ENCODE results near the gene SHLD1. TPM values are rescaled to one million over a fixed set of nuclear protein-coding genes. Genes with fewer than 3 reads are reported as not detected.

SHLD1 gene
- total and polyA plus RNA-seq, 2 experiments from 2014 or later = 8.3 to 9.1 TPM

DNA sequence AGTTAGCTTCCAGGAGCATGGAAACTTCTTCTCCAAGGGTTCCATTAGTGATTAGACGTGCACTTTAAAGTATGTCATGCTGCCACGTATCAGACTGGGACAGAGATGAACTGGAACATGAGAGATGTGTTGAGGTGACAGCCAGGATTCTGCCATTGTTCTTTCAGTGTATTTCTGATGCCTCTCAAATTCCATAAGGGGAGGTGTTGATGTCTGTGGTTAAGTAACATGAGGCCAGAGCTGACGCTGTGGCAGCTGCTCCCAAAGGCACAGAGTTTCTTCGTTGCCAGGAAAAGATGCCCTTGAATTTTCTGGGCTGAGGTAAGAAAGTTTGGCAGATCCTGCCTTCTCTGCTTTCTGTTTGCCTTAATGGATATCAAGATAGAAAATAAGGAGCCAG lies 136.6 kb downstream of the SHLD1 start:
- H3K79me2 ChIP-seq = no peaks in the 10 kb centered on the region
- DNase-seq (ENCODE audit: low spot score) = no peak
- WGBS (ENCODE audit: low lambda C conversion rate, missing lambda C conversion rate) = 80% methylated on average over 4 of the region's 4 CpGs

DNA sequence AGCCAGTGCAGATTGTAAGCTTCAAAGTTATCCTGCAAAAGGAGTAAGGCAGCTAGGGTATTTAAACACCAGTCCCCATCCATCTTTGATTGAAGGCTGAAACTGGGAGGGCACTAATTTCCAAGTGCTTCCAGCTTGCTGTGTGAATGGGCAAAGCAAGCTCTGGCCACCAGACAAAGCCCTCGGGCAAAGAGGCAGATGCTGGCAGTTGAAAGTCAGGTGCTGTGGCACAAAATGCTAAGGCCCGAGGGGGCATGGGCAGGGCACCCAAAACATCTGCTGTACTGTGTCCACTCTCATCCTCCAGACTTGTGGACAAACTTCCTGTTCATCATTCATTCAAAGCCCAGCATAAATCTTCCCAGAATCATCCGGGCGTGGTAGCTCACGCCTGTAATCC lies 137.2 kb downstream of the SHLD1 start:
- Histone ChIP-seq H3K27ac (no peak overlapping the region), H3K4me3 (no peak overlapping the region), H4K20me1 (ENCODE audit: insufficient read depth, poor library complexity, severe bottlenecking) (no peaks in the 10 kb centered on the region), H3K4me2 (no peak overlapping the region), H3K9me3 (ENCODE audit: low read depth) (no peaks in the 10 kb centered on the region), H3K27me3 (no peaks in the 10 kb centered on the region), H2AFZ (no peak overlapping the region), H3K4me1 (ENCODE audit: insufficient read depth) (no peaks in the 10 kb centered on the region), H3K79me2 (no peaks in the 10 kb centered on the region), H3K9me2 (replicated peaks; ENCODE audit: insufficient read depth) (no peaks in the 10 kb centered on the region), H3K36me3 (replicated peaks; ENCODE audit: insufficient read depth, low read depth) (no peaks in the 10 kb centered on the region)
- no peak for TF ChIP-seq EZH2 (IDR thresholded peaks at IDR 0.05; ENCODE audit: borderline replicate concordance)
- TF ChIP-seq EZH2phosphoT487 (IDR thresholded peaks at IDR 0.05; ENCODE audit: low read depth, severe bottlenecking, unreplicated experiment) = no peak
- TF ChIP-seq, protein P1, sequence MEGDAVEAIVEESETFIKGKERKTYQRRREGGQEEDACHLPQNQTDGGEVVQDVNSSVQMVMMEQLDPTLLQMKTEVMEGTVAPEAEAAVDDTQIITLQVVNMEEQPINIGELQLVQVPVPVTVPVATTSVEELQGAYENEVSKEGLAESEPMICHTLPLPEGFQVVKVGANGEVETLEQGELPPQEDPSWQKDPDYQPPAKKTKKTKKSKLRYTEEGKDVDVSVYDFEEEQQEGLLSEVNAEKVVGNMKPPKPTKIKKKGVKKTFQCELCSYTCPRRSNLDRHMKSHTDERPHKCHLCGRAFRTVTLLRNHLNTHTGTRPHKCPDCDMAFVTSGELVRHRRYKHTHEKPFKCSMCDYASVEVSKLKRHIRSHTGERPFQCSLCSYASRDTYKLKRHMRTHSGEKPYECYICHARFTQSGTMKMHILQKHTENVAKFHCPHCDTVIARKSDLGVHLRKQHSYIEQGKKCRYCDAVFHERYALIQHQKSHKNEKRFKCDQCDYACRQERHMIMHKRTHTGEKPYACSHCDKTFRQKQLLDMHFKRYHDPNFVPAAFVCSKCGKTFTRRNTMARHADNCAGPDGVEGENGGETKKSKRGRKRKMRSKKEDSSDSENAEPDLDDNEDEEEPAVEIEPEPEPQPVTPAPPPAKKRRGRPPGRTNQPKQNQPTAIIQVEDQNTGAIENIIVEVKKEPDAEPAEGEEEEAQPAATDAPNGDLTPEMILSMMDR (IDR thresholded peaks at IDR 0.05; ENCODE audit: poor library complexity) = no peak
- 82% methylated on average over 5 of the region's 5 CpGs for whole genome bisulfite sequencing (ENCODE audit: low lambda C conversion rate, missing lambda C conversion rate)
- no peak for DNase-seq (ENCODE audit: low spot score)

More for the DNA sequence above, 136.6 kb downstream of the SHLD1 start:
- H3K4me1 ChIP-seq (ENCODE audit: insufficient read depth) = no peaks in the 10 kb centered on the region
- H3K27me3 ChIP-seq = no peaks in the 10 kb centered on the region
- no peaks in the 10 kb centered on the region for H4K20me1 ChIP-seq (ENCODE audit: insufficient read depth, poor library complexity, severe bottlenecking)
- no peak overlapping the region for H2AFZ ChIP-seq
- no peak overlapping the region for H3K4me3 ChIP-seq
- H3K4me2 ChIP-seq = no peak overlapping the region
- H3K27ac ChIP-seq = no peak overlapping the region
- no peaks in the 10 kb centered on the region for H3K9me2 ChIP-seq (replicated peaks; ENCODE audit: insufficient read depth)
- H3K9me3 ChIP-seq (ENCODE audit: low read depth) = no peaks in the 10 kb centered on the region
- TF ChIP-seq EZH2phosphoT487 (IDR thresholded peaks at IDR 0.05; ENCODE audit: low read depth, severe bottlenecking, unreplicated experiment) = no peak
- TF ChIP-seq EZH2 (IDR thresholded peaks at IDR 0.05; ENCODE audit: borderline replicate concordance) = no peak
- TF ChIP-seq, protein P1 (IDR thresholded peaks at IDR 0.05; ENCODE audit: poor library complexity) = no peak
- H3K36me3 ChIP-seq (replicated peaks; ENCODE audit: insufficient read depth, low read depth) = no peaks in the 10 kb centered on the region

DNA sequence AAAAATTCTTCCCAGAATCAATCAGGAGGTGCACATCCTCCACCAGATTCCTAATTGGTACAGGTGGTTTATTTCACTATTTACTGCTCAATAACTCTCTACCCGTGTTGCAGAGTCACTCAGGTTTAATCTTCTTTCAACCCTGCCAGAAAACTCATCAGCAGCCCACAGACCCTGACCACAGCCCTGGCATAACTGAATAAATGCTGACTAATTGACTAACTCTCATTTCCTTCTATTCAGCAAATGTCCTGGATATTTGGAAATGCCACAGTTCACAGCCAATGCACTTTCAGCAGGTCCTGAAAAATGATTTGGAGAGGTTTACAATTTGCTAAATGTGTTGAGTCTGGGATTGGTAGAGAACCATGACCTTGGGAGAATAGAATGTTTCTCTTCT lies 137.8 kb downstream of the SHLD1 start:
- Histone ChIP-seq H3K27me3 (no peaks in the 10 kb centered on the region), H3K4me1 (ENCODE audit: insufficient read depth) (no peaks in the 10 kb centered on the region), H3K9me3 (ENCODE audit: low read depth) (no peaks in the 10 kb centered on the region), H4K20me1 (ENCODE audit: insufficient read depth, poor library complexity, severe bottlenecking) (no peaks in the 10 kb centered on the region), H3K9me2 (replicated peaks; ENCODE audit: insufficient read depth) (no peaks in the 10 kb centered on the region), H3K79me2 (no peaks in the 10 kb centered on the region), H2AFZ (no peak overlapping the region), H3K27ac (no peak overlapping the region), H3K4me2 (no peak overlapping the region), H3K36me3 (replicated peaks; ENCODE audit: insufficient read depth, low read depth) (no peaks in the 10 kb centered on the region), H3K4me3 (no peak overlapping the region)
- WGBS (ENCODE audit: low lambda C conversion rate, missing lambda C conversion rate) = 88% methylated on average over 1 of the region's 1 CpG
- no peak for DNase-seq (ENCODE audit: low spot score)
- TF ChIP-seq EZH2phosphoT487 (IDR thresholded peaks at IDR 0.05; ENCODE audit: low read depth, severe bottlenecking, unreplicated experiment) = no peak
- TF ChIP-seq, protein P1 (IDR thresholded peaks at IDR 0.05; ENCODE audit: poor library complexity) = no peak
- TF ChIP-seq EZH2 (IDR thresholded peaks at IDR 0.05; ENCODE audit: borderline replicate concordance) = no peak
